Inferior parietal cortex (tissue), 1 donor: ENCODE data around the gene CXCR6.
A peak's percentile ranks its signal among the peaks of the same experiment; 100 is the strongest.

Source experiments
- DNase-seq: peaks from one replicate; pipeline ENCODE4 v3.0.0-alpha.2; 2016; ENCODE audit errors: extremely low spot score

Gene CXCR6

DNA sequence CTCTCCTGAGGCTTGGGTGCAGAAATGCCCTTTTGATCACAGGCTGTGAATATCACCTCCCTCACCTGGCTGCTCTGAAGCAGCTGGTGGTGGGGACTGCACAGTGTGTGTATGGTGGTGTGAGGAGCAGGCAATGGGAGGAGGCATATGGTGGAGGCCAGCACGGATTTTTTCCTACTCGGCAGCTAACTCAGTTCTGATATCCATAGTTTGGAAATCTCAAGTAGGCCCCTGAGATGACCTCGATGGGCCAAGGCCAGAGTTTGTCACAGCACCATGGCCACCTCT is 21.3 kb upstream of the CXCR6 start:
- no peak for DNase-seq

DNA sequence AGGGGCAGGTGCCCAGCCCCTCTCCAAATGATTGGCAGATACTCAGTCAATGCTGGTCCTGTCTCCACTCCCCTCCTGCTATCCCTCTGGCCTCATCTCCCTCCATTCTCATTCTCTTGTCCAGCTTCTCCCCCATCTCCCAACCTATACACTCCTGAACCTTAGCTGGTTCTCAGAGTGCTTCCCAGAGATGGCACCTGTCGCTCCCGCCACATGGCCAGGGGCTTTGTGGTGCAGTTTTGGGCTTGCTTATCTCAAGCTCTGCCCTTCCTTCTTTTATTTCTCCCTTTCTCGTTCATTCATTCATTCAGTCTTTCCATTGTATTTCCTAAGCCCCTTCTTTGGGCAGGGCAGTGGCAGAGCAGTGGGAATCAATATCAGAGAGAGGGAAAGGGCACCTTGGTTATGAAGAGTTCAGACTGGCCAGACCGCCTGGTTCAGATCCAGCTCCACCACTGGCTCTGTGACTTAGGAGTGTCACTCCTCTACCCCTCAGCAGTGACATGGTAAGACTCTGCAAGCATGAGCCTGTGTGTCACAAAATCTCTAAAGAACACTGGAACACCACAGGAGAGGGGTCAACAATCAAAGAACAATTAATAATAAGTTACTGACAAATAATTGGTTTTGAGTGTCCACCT is 20.2 kb upstream of the CXCR6 start:
- DNase-seq, result no peak

DNA sequence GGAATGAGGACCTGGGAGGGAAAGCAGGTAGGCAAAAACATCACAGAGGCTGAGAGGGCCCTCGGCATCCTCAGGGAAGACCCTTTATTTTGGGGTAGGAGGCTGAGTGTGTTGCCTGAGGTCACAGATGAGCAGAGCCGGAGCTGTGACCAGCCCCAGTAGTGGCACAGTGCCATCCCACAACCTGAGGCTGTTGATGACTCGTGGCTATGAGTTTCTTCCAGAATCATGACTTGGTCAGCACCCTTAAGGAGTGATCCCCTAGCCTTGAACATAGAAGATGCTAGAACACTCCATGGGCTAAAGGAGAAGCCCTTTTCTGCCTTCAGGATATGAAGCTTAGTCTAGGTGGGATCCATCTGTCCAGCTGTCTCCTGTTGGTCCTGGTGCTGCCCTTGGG is 19.5 kb upstream of the CXCR6 start:
- no peak for DNase-seq

DNA sequence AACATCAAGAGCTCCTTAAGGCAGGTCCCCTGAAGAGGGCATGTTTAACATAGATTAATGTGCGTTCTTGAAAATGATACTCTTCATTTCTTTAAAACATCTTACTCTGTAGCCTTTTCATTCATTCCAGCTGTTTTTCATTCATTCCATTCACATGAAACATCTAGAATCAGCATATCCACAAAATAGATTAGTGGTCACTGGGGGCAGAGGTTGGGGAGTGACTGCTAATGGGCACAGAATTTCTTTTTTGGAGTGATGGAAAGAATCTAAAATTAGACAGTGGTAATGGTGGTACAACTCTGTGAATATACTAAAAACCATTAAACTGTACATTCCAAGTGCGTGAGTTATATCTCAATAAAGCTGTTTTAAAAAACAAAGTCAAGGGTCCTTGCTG is 15.4 kb upstream of the CXCR6 start:
- no peak for DNase-seq

DNA sequence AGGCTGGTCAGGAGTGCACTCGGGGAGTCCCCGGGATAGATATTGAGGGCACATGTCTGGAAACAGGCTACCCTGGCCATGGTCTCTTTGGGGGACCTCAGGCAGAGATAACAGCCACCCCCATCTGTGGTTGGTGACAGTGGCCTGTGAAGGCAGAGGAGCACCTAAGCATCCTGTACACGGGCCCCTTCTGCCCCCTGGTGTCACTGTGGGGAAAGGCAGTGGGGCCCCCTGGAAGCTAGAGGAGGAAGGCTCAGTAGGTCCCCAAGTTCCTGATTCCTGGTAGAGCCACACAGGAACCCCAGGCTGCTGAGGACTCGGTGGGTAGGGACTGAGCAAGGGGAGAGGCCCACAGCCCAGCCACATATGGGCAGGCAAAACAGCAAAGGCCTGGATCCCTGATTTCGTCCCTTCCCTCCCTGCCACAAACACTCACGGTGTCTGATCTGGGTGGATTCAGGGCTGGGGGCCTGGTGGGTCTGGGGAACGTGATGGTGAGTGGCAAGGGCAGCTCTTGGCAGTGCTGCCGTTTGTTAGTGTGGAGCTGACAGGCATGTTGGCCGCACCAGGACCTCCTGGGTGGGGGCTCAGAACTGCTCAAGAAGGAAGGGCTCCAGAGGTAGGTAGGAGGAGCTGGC is 14.1 kb upstream of the CXCR6 start:
- DNase-seq, result peak; percentile 56

DNA sequence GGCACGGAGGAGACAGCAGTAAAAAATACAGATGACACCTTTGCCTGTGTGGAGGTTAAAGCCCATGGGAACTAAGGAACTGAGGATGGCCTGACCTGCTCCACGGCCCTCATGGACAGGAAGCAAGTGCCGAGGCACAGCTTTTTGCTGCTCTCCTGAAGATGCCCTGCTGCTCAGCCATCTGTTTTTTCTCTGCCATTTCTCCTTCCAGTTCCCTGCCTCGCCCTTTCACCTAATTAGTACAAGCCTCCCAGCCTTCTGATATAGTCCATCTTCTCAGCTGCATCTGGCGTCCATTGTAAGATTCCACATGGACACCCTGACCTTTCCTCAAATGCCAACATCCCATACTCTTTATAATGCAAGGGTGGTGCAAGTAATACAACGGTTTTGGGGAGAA is 11.8 kb upstream of the CXCR6 start:
- DNase-seq, result no peak

DNA sequence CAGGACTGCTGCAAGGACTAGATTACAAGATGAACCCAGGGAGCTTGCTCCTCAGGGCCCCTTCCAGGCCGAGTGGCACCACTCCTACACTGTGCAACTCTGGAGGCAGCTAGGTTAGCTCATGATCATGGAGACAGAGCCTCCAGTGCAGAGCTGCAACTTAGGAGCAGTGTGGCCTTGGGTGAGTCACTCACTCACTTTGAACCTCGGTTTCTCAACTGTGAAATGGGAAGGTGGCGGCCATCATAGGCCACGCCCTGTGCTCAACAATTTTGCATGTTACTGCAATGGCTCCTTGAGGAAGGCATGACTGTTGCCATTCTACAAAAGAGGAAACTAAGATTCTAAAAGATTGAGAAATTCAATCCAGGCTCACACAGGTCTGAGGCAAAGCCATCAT is 11.2 kb upstream of the CXCR6 start:
- DNase-seq, result no peak

DNA sequence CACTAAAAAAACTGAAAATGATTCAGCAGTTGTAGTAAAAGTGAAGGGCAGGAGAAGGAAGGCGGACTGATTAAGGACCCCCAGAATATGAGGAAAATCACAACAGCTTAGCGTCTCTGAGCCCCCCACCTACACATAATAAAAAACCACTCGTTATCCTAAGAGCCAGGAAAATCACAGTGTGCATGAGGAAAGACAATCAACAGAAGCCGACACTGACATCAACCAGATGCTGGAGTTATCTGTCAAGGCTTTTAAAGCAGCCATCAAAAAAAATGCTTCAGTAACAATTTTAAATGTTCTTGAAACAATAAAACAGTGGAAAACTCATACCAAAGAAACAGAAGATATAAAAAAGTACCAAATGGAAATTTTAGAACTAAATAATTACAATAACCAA is 9.7 kb upstream of the CXCR6 start:
- DNase-seq, result no peak

DNA sequence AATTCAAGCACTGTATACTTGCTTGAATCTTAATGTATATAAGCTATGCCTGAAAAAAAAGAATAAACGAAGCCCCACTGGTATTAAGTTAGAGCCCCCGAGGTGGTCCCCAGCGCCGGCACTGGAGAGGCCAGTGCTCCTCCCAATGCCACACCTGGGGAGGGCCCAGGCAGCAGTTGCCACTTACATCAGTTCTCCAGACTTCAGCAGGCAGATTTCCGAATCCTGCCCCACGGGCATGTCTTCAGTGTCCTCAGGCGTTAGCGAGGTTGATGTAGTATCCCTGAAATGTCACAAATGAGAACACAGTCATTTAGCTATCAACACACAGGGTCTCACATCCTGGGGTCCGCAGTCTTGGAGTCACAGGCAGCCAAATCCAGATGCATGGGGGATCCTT is 7.0 kb upstream of the CXCR6 start:
- DNase-seq, result no peak

DNA sequence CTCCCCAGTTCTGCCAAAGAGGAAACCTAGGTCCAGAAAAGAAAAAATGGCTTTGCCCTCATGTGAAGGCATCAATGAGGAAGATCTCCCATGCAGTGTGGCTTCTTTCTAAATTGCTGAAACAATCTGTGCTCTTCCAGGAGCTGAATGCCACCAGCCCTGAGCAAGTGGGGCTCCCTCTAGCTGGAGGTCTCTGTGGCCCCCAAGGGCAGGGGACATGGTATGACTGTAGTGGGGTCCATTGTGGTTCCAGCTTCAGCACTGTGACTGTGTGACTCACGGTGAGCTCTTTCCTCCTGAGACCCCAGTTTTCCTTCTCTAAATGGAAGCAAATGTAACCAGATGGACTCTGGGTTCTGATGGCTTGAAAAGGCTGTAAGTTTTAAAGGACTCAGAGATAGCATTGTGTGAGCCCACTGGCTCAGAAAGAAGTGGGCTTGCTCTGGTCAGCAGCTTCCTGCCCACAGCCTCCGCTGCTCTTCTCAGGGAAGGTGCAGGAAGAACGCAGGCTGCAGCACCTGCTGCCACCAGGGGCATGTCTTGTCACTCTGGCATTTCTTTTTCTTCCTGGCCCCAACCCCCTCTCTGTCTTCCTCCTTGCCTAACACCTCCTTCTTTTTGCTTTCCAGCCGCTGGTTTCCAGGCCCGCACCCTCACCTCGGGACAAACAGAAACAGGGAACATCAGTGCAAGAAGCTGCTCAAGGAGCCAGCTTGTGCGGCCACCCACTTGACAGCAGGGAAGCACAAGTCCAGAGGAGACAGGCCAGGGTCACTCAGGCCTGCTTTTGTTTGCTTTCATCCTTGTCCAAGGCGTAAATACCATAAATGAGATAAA is 5.8 kb upstream of the CXCR6 start:
- no peak for DNase-seq

DNA sequence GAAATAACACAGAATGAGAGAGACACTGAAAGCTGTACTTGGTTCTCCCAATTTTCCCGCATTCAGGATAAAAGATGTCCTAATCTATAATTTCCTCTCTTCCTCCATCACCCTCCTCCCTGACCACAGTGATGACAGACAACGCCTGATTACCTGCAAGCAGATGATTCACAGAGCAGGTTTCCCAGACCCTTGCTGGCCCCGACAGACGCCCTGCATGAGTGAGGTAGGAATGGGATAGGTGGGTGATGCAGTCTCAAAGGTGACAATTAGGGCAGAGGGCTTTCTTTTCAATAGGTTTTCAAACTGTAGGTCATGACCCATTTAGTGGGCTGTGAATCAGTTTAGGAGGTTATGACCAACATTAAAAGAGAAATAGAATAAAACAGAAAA is 5.2 kb upstream of the CXCR6 start:
- DNase-seq, result no peak

DNA sequence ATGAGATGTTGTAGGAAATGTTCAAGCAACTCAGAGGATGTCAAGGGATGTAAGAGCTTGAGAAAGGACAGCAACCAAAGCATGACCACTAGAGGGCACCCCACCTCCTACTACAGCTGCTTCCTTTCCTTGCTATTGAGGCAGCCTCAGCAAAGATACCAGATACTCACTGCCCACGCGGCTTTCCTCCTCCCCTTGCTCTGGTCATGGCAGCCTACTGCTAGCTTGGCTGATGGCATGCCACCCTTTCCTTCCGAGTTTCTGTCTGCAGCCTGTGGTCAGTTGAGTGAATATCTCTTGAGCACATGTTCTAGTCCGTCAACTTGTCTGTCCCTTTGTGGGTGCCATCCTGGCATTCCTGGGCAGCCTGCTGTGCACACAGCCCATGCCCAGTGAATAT is 4.4 kb upstream of the CXCR6 start:
- DNase-seq, result peak; percentile 94

DNA sequence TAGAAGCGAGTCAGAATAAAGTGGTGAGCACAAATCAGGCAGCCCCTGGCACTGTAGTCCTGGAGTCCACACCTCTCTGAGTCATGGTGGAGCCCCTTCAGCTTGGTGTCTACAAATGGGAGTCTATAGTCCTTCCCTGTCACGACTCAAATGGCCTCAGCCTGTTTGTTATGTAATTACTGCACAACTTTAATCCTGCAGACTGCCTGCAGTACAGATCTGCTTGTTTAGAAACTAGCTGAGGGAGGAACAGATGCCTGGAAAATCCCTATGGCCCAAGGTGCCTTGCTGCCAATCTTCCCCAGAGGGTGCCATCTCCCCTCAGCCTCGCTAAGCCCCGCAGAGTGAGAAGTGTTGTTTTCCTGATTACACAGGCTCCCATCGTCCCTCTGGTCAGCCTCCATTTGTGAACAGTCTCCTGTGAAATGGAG is 3.9 kb upstream of the CXCR6 start:
- DNase-seq, result peak; percentile 47

DNA sequence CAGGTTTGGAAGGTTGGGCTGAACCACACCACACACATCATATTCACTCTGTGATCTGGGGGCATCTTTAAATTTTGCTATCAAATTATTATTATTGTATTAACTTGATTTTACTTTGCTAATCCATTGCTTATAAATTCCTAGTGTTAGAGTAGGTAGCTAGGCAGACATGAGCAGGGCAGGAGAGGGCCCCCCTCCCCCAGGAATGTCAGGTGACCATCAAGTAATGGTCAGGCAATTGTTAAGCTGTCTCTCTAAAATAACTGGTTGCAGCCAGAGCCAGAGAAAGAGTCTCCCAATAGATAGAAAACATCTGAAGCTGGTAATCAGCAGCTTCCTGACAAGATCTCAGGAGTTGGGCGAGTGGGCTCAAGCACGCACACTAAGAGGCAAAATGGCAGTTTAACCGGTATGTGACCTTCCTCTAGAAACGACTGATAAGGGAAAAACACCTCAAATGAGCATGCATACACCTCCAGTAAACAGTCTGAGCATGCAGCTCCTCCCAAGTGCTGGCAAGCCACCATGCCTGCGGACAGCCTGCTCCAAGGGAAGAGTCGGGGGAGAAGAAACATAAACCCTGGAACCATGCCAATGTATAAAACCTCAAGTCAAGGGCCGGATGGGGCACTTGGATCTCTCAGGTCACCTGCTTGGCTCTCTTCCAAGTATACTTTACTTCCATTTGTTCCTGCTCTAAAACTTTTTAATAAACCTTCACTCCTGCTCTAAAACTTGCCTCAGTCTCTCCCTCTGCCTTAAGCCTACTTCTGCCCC is 3.1 kb upstream of the CXCR6 start:
- DNase-seq, result no peak

DNA sequence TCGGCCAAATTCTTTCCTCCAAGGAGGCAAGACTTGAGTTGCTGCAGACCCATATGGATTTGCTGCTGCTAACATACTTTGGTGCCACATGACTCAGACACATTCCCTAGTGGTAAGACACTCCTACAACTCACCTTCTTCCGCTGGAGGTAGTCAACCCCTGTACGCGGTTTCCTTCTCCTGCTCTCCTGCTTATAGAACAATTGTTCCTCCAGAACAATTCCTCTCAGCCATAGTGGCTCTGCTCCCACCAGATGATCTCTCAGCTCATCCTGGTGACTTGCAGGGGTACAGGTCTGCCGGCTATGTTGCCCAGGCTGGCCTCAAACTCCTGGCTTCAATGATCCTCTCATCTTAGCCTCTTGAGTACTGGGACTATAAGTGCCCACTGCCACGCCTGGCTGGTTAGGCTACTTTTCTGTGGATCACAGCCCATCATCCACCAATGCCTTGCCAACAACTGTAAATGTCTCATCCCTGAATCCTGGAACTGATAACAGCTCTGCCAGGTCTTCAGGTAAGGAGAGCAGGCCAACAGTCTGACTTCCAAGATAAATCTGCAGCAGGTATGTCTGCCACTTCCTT is 2.4 kb upstream of the CXCR6 start:
- DNase-seq, result no peak

DNA sequence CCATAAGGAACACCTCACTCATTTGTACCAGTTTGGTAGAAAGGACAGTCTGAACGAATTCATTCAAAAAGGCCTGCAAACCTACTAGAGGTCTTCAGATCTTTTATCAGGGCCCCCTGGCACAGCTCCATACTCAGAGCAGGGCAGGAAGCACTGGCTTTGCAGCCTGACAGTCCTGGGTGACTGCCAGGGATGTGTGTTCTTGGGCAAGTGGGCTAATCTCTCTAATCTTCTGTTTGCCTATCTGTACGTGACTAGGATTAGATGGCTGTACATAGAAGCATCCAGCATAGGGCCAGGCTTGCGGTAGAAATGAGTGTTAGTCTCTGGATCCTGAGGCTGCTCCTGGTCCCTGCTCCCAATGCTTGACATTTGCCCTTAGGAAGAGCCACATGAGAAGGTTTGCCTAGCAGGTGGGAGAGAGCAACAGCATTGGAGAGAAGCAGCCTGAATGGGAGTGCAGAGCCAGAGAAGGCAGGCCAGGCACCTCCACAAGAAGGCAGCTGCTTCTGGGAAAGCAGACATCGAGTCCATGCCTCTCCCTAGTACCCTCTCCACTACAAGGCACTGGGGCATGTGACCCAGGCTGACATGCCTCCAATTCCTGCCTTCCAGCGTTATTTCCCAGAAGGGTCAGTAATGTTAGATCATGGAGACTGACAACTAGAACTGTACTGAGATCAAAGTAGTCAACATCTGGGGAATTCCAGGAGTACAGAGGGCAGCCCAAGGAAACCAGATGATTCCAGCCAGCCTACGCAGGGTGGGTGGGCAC is 1.0 kb upstream of the CXCR6 start:
- DNase-seq, result no peak

DNA sequence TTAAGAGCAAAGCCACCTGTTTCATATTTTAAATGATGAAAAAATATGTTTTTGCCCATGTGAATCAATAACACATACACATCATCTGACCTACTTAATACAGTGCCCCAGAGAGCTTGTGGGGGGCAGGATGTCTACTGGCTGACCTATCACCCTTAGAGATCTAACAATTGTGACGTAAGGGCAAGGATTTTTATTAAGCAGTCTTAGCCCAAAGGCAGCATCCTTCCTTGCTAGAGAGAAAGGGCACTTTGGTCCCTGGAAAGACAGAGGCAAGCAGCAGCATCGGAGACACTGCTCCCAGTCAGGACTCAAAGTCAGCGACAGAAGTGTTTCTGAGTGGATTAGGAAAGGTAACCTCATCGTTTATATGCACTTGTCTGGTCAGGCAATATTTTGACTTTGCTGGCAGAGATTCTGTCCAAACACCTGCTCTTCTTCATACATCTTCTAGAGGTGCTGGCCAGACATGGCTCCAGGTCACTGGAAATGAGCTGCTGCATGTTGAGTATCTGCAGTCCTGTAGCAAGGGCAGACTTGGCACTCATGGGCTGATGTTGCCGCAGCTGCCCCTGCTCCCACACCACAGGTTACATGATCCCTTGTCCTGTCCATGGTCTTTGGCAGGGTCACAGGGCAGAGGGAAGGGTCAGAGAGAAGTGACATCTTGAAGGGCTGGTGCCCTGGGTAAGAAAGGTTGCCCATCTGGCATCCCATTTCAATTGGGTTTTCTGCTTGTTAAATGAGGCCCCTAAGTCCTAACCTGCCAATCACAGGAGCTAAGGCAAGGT is 1.8 kb downstream of the CXCR6 start:
- DNase-seq, result no peak

DNA sequence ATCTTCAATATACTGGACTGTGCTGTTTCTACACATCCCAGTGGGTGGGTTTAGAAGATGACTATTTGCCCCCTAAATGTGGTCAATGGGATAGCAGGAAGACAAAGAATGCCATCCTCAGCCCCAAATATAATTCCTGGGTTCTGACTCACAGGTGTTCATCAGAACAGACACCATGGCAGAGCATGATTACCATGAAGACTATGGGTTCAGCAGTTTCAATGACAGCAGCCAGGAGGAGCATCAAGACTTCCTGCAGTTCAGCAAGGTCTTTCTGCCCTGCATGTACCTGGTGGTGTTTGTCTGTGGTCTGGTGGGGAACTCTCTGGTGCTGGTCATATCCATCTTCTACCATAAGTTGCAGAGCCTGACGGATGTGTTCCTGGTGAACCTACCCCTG is 3.0 kb downstream of the CXCR6 start:
- no peak for DNase-seq

DNA sequence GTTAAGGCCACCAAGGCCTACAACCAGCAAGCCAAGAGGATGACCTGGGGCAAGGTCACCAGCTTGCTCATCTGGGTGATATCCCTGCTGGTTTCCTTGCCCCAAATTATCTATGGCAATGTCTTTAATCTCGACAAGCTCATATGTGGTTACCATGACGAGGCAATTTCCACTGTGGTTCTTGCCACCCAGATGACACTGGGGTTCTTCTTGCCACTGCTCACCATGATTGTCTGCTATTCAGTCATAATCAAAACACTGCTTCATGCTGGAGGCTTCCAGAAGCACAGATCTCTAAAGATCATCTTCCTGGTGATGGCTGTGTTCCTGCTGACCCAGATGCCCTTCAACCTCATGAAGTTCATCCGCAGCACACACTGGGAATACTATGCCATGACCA is 3.6 kb downstream of the CXCR6 start:
- DNase-seq, result no peak

DNA sequence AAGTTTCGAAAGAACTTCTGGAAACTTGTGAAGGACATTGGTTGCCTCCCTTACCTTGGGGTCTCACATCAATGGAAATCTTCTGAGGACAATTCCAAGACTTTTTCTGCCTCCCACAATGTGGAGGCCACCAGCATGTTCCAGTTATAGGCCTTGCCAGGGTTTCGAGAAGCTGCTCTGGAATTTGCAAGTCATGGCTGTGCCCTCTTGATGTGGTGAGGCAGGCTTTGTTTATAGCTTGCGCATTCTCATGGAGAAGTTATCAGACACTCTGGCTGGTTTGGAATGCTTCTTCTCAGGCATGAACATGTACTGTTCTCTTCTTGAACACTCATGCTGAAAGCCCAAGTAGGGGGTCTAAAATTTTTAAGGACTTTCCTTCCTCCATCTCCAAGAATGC is 4.1 kb downstream of the CXCR6 start:
- no peak for DNase-seq
